IgD-negative memory B cell (primary cell): ENCODE data around the gene BID. TPM values are rescaled to one million over a fixed set of nuclear protein-coding genes. Genes with fewer than 3 reads are reported as not detected.

Experiments
- H3K27ac Mint-ChIP-seq, 3 donors: one replicate each; pipeline ENCODE4 v1.8.0; 2020 to 2022; ENCODE audit warnings: mild to moderate bottlenecking in 3 of 3, mixed read lengths in 3 of 3, moderate library complexity in 1 of 3
- H3K27me3 Mint-ChIP-seq: one replicate; pipeline ENCODE4 v1.8.0; 2021; ENCODE audit warnings: mixed read lengths
- H3K36me3 Mint-ChIP-seq: one replicate; pipeline ENCODE4 v1.8.0; 2020; ENCODE audit warnings: mild to moderate bottlenecking, mixed read lengths
- H3K4me1 Mint-ChIP-seq, 3 donors: one replicate each; pipeline ENCODE4 v1.8.0; 2020 to 2022; ENCODE audit warnings: mixed read lengths in 3 of 3, mild to moderate bottlenecking in 1 of 3
- H3K4me3 Mint-ChIP-seq, 4 donors: one replicate each; pipeline ENCODE4 v1.8.0; 2020 to 2022; ENCODE audit warnings: mild to moderate bottlenecking in 4 of 4, mixed read lengths in 4 of 4, moderate library complexity in 3 of 4
- H3K9me3 Mint-ChIP-seq, 3 donors: one replicate each; pipeline ENCODE4 v1.8.0; 2020 to 2021; ENCODE audit warnings: mixed read lengths in 3 of 3, mild to moderate bottlenecking in 1 of 3
- polyA plus RNA-seq: library from polyadenylated mRNA; unstranded; fragments of 300-500 nt; fragmentation: Illumina TruSeq; gene quantifications from one replicate; pipeline ENCODE4 v1.2.3, GENCODE V29; 2021

BID gene
- polyA plus RNA-seq, 1 donor from 2014 or later = 40.9 TPM

GRCh38 chr22:17728786-17729185 is 45.5 kb downstream of the BID start:
- Mint-ChIP-seq H3K4me3 (no peak overlapping the region), H3K27ac (no peak overlapping the region), H3K27me3 (no peaks in the 10 kb centered on the region), H3K9me3 (no peaks in the 10 kb centered on the region), H3K4me1 (peaks cover 0 to 4% (median 0%) of the 10 kb centered on the region in 3 donors), H3K36me3 (peaks cover 6% of the 10 kb centered on the region)

GRCh38 chr22:17726928-17727897 is 47.1 kb downstream of the BID start:
- Mint-ChIP-seq H3K4me1 (peaks cover 0 to 3% (median 0%) of the 10 kb centered on the region in 3 donors), H3K9me3 (no peaks in the 10 kb centered on the region), H3K4me3 (no peak overlapping the region), H3K27ac (no peak overlapping the region), H3K36me3 (peaks cover 6% of the 10 kb centered on the region), H3K27me3 (no peaks in the 10 kb centered on the region)

- H3K4me3 Mint-ChIP-seq = peak overlapping the region in 1 of 4 donors; percentile 31
- peaks cover 0 to 3% (median 0%) of the 10 kb centered on the region in 3 donors for H3K4me1 Mint-ChIP-seq
- no peak overlapping the region for H3K27ac Mint-ChIP-seq
- no peaks in the 10 kb centered on the region for H3K9me3 Mint-ChIP-seq
- peaks cover 6% of the 10 kb centered on the region for H3K36me3 Mint-ChIP-seq
- no peaks in the 10 kb centered on the region for H3K27me3 Mint-ChIP-seq
Observed at GRCh38 chr22:17726006-17726927, 48.0 kb downstream of the BID start.

- H3K27ac Mint-ChIP-seq = no peak overlapping the region
- no peaks in the 10 kb centered on the region for H3K27me3 Mint-ChIP-seq
- no peak overlapping the region for H3K4me3 Mint-ChIP-seq
- H3K36me3 Mint-ChIP-seq = peaks cover 6% of the 10 kb centered on the region
- H3K4me1 Mint-ChIP-seq = peaks cover 0 to 3% (median 0%) of the 10 kb centered on the region in 3 donors
- H3K9me3 Mint-ChIP-seq = no peaks in the 10 kb centered on the region
Observed at GRCh38 chr22:17725500-17725796, 48.8 kb downstream of the BID start.

- Mint-ChIP-seq H3K4me3 (no peak overlapping the region), H3K27ac (no peak overlapping the region)
Observed at GRCh38 chr22:17724678-17725499, 49.4 kb downstream of the BID start.

GRCh38 chr22:17724241-17724640 is 50.0 kb downstream of the BID start:
- Mint-ChIP-seq H3K36me3 (peaks cover 8% of the 10 kb centered on the region), H3K9me3 (no peaks in the 10 kb centered on the region)

More at GRCh38 chr22:17724678-17725499, 49.4 kb downstream of the BID start:
- Mint-ChIP-seq H3K4me1 (peaks cover 0 to 3% (median 0%) of the 10 kb centered on the region in 3 donors), H3K27me3 (no peaks in the 10 kb centered on the region), H3K9me3 (no peaks in the 10 kb centered on the region), H3K36me3 (peaks cover 6% of the 10 kb centered on the region)

GRCh38 chr22:17719911-17720310 is 54.4 kb downstream of the BID start:
- Mint-ChIP-seq H3K4me3 (no peak overlapping the region), H3K27me3 (no peaks in the 10 kb centered on the region), H3K9me3 (no peaks in the 10 kb centered on the region), H3K27ac (no peak overlapping the region), H3K36me3 (peaks cover 4% of the 10 kb centered on the region), H3K4me1 (peaks cover 0 to 1% (median 0%) of the 10 kb centered on the region in 3 donors)

More at GRCh38 chr22:17724241-17724640, 50.0 kb downstream of the BID start:
- Mint-ChIP-seq H3K4me1 (peaks cover 0 to 3% (median 0%) of the 10 kb centered on the region in 3 donors), H3K4me3 (no peak overlapping the region), H3K27me3 (no peaks in the 10 kb centered on the region), H3K27ac (no peak overlapping the region)

- Mint-ChIP-seq H3K27ac (no peak overlapping the region), H3K36me3 (peaks cover 4% of the 10 kb centered on the region), H3K4me1 (peaks cover 0 to 3% (median 0%) of the 10 kb centered on the region in 3 donors), H3K27me3 (no peaks in the 10 kb centered on the region), H3K9me3 (no peaks in the 10 kb centered on the region), H3K4me3 (no peak overlapping the region)
Observed at GRCh38 chr22:17717708-17718107, 56.6 kb downstream of the BID start.

GRCh38 chr22:17716529-17716928 is 57.7 kb downstream of the BID start:
- peaks cover 4% of the 10 kb centered on the region for H3K36me3 Mint-ChIP-seq
- peaks cover 0 to 3% (median 0%) of the 10 kb centered on the region in 3 donors for H3K4me1 Mint-ChIP-seq
- no peaks in the 10 kb centered on the region for H3K27me3 Mint-ChIP-seq
- no peak overlapping the region for H3K4me3 Mint-ChIP-seq
- H3K27ac Mint-ChIP-seq = no peak overlapping the region
- no peaks in the 10 kb centered on the region for H3K9me3 Mint-ChIP-seq

GRCh38 chr22:17712441-17712840 is 61.8 kb downstream of the BID start:
- H3K36me3 Mint-ChIP-seq = peaks cover 5% of the 10 kb centered on the region
- H3K27ac Mint-ChIP-seq = no peak overlapping the region
- no peaks in the 10 kb centered on the region for H3K9me3 Mint-ChIP-seq
- H3K27me3 Mint-ChIP-seq = no peaks in the 10 kb centered on the region
- H3K4me3 Mint-ChIP-seq = no peak overlapping the region
- H3K4me1 Mint-ChIP-seq = peaks cover 0 to 3% (median 0%) of the 10 kb centered on the region in 3 donors

GRCh38 chr22:17710023-17710422 is 64.2 kb downstream of the BID start:
- Mint-ChIP-seq H3K27ac (no peak overlapping the region), H3K36me3 (peaks cover 4% of the 10 kb centered on the region), H3K4me3 (no peak overlapping the region), H3K4me1 (peaks cover 7 to 16% (median 14%) of the 10 kb centered on the region in 3 donors), H3K9me3 (peaks cover 0 to 2% (median 0%) of the 10 kb centered on the region in 3 donors), H3K27me3 (no peaks in the 10 kb centered on the region)

GRCh38 chr22:17707526-17707925 is 66.7 kb downstream of the BID start:
- Mint-ChIP-seq H3K27ac (peak overlapping the region in 1 of 3 donors; percentile 5), H3K36me3 (peaks cover 4% of the 10 kb centered on the region), H3K4me3 (no peak overlapping the region), H3K4me1 (peaks cover 7 to 14% (median 13%) of the 10 kb centered on the region in 3 donors), H3K27me3 (no peaks in the 10 kb centered on the region), H3K9me3 (peaks cover 0 to 2% (median 0%) of the 10 kb centered on the region in 3 donors)

- peak overlapping the region in 1 of 3 donors; percentile 91 for H3K27ac Mint-ChIP-seq
- H3K36me3 Mint-ChIP-seq = peaks cover 4% of the 10 kb centered on the region
- no peaks in the 10 kb centered on the region for H3K27me3 Mint-ChIP-seq
- no peak overlapping the region for H3K4me3 Mint-ChIP-seq
- H3K9me3 Mint-ChIP-seq = peaks cover 0 to 2% (median 0%) of the 10 kb centered on the region in 3 donors
- H3K4me1 Mint-ChIP-seq = peaks cover 7 to 14% (median 13%) of the 10 kb centered on the region in 3 donors
Observed at GRCh38 chr22:17706947-17707346, 67.3 kb downstream of the BID start.
